GM12872 (cell line): ENCODE measurements around the gene ANKRD11.

Source experiments
- TF ChIP-seq, protein P1 (sequence below): IDR thresholded peaks from 3 replicates; pipeline ENCODE4 v1.5.1; 2011; ENCODE audit warnings: low read depth, mild to moderate bottlenecking, low read length, moderate library complexity; ENCODE audit not compliant: insufficient read depth

ANKRD11 gene

DNA sequence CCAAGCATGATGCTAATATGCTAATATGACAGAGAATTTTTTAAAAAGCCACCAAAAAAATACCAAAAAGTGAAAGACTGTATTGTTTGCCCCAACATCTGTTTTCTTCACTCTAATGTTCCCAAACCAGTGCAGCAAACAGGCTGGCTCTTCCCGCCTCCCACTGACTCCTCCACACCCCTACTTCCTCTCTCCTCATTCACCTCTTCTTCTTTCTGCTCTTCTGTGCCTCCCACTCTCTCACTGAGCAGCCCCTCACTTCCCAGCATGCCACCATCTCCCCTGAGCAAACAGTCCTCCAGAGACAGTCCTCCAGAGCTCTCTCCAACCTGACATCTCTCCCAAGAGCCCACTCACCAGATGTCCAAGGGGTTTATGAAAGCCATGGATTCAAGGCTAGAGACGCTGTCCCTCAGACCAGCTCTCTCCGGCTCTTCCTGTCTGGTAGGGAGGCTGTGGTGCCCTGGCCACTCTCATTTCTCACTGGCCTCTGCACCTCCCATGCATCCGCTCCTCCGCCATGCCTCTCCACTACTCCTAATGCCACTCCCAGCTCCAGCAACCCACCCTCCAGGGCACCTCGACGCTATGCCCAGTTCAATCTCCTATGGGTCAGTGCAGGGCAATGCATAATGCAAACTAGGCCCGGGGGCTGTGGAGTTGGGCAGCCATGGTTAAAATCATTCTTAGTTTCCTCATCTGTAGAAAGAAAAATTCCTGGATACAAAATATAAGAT lies 52.9 kb downstream of the ANKRD11 start:
- TF ChIP-seq, protein P1, sequence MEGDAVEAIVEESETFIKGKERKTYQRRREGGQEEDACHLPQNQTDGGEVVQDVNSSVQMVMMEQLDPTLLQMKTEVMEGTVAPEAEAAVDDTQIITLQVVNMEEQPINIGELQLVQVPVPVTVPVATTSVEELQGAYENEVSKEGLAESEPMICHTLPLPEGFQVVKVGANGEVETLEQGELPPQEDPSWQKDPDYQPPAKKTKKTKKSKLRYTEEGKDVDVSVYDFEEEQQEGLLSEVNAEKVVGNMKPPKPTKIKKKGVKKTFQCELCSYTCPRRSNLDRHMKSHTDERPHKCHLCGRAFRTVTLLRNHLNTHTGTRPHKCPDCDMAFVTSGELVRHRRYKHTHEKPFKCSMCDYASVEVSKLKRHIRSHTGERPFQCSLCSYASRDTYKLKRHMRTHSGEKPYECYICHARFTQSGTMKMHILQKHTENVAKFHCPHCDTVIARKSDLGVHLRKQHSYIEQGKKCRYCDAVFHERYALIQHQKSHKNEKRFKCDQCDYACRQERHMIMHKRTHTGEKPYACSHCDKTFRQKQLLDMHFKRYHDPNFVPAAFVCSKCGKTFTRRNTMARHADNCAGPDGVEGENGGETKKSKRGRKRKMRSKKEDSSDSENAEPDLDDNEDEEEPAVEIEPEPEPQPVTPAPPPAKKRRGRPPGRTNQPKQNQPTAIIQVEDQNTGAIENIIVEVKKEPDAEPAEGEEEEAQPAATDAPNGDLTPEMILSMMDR = no peak

DNA sequence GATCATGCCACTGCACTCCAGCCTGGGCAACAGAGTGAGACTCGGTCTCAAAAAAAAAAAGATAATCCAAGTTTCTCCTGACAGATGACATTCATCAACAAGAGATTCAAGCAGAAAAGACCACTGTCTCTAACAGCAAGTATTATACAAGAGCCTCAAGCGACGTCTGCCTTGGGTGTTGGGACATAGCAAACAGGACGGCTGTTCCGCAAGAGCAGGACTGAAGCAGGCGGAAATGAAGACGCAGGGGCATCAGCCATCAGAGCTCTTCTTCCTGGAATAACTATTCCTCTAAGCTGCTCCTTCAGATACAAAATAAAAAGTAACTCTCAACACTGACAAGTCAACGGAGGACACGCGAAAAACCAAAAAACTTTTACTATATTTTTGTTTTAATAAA lies 54.0 kb downstream of the ANKRD11 start:
- TF ChIP-seq, protein P1 = no peak

DNA sequence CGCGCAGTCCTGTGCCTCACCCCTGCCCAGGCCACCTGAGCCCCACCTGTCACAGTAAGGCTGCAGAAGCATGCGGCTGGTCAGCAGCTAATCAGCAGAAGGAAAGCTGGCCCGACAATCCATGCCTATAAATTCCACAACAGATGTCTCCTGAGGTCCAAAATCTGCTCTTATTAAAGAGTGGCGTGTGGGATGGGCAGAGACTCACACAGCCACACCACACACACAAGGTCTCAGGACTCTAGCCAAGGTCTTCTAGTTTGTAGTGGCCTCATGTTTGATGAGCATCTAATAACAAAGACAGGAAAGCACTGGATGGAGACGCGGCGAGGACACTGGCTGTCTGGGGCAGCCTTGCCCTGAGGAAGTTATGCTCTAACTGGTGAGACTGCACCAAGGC lies 55.9 kb downstream of the ANKRD11 start:
- TF ChIP-seq, protein P1 = no peak

DNA sequence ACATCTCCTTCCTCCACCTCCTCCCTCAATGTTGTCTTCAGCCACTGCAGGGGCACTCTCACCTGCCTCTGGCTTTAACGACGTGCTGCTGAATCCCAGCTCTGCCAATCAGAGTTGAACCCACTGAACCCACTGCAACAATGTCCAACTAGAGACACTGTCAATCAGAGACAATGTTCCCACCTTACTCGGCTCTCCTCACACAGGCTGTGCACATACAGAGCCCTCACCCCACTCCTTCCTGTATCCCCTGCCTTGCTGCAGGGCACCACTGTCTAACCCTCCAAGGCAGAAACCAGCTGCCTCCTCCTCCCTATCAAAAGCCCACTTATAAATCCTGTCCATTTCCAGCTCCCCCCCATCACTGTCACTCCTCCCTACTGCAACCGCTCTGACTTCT lies 58.7 kb downstream of the ANKRD11 start:
- TF ChIP-seq, protein P1 = no peak

DNA sequence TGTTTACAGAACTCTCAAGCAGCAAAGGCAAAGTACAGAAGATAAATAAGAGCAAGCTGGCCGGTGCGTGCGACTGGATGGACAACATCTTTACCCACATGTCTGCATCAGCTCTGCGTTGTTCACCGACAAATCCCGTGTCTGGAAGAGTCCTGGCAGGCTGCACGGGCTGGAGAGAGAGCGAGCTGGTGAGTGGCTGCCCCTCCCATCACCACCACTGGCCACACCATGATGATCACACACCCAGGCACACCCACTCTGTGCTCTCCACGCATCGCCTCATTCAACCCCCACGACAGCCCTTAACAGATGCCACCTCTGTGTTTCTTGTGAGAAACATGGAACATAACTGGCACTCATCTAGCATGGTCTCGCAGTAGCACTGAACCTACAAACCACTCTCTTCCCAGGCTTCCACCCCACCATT lies 59.2 kb downstream of the ANKRD11 start:
- TF ChIP-seq, protein P1 = no peak

DNA sequence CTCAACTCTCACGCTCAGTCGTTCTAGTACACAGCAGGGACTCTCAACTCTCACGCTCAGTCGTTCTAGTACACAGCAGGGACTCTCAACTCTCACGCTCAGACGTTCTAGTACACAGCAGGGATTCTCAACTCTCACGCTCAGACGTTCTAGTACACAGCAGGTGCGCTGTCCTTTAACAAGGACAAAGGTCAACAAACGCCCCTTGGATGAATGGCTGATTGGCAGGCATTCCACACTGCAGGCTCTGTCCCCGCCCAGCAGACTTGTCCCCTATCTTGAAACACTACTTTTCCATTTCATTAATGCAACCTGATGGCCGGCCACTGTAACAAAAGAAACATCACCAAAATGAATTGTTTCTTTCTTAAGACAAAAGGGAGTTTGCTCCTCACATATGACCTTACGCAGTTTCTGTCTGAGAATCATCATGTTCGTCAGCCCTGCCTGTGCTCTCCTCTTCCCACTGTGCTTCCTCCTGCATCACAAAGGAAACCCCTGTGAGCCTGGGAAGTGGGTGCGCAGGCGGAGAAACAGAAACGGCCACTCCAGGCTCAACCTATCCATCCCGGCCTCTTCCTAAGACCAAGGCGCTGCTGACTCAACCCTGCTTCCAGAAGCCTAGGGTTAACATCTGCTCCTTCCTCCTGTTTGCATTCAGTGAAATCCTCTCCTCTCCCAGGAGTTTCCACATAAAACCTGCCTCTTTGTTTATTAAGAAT lies 59.8 kb downstream of the ANKRD11 start:
- TF ChIP-seq, protein P1 = no peak

DNA sequence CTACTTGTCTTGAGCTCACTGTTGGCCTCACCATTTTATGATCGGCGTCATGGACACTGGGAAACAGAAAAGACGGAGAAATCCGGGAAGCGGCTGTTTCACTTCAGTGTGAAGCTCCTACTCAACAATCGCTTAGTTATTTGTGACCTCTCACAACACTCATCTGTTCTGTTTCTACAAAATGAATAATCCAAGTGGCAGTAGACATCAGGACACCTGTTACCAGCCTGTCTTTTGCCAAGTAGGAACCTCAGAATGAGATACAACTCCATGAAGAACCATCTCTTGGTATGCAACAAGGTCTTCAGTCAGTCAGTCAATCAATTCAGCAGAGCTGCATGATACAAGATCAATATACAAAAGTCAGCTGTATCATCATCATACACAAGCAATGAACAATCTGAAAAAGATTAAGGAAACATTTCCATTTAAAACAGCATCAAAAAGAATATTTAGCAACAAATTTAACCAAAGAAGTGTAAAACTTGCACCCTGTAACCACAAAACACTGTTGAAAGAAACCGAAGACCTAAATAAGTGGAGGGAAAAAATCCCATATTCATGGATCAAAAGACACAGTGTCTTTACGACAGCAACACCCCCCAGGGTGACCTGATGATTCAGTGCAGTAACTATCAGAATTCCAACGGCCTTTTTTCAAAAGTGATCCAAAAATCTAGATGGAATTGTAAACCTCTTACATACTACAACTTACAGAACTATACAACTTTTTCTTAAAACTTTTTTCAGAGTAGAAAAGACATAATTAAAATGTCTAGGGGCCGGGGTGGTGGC lies 63.4 kb downstream of the ANKRD11 start:
- TF ChIP-seq, protein P1 = no peak
